Trophoblast cell (in vitro differentiated cells and primary cell): ENCODE results near the gene NEAT1.
A peak's percentile ranks its signal among the peaks of the same experiment; 100 is the strongest.

ENCODE experiments used
- DNase-seq, 2 donors: peaks; one replicate each; pipeline ENCODE4 v3.0.0-alpha.2; 2016
- H2AFZ ChIP-seq: 2 replicates; pipeline ENCODE4 v1.6.1; 2013; ENCODE audit warnings: low read length, moderate library complexity, mild to moderate bottlenecking; ENCODE audit not compliant: insufficient read depth, poor library complexity
- H2AK5ac ChIP-seq: 2 replicates; pipeline ENCODE4 v1.6.1; 2013; ENCODE audit warnings: mild to moderate bottlenecking, low read length
- H2BK120ac ChIP-seq: 2 replicates; pipeline ENCODE4 v1.6.1; 2013; ENCODE audit warnings: low read length, mild to moderate bottlenecking, moderate library complexity; ENCODE audit not compliant: insufficient read depth, poor library complexity
- H2BK12ac ChIP-seq: 2 replicates; pipeline ENCODE4 v1.6.1; 2013; ENCODE audit warnings: mild to moderate bottlenecking, low read length, moderate library complexity
- H2BK5ac ChIP-seq: 2 replicates; pipeline ENCODE4 v1.6.1; 2013; ENCODE audit warnings: low read length, low read depth, moderate library complexity, mild to moderate bottlenecking; ENCODE audit not compliant: poor library complexity
- H3K14ac ChIP-seq: 2 replicates; pipeline ENCODE4 v1.6.1; 2013; ENCODE audit warnings: mild to moderate bottlenecking, low read length
- H3K18ac ChIP-seq: 2 replicates; pipeline ENCODE4 v1.6.1; 2013; ENCODE audit warnings: mild to moderate bottlenecking, low read length
- H3K23ac ChIP-seq: 2 replicates; pipeline ENCODE4 v1.6.1; 2013; ENCODE audit warnings: low read length
- H3K27ac ChIP-seq: 2 replicates; pipeline ENCODE4 v1.5.1; 2013; ENCODE audit warnings: low read depth, mild to moderate bottlenecking, inconsistent platforms, low read length, moderate library complexity
- H3K27me3 ChIP-seq: 2 replicates; pipeline ENCODE4 v1.6.1; 2013; ENCODE audit warnings: inconsistent platforms, mild to moderate bottlenecking, low read length, moderate library complexity; ENCODE audit not compliant: insufficient read depth
- H3K36me3 ChIP-seq, 2 experiments: 1 replicate in 1 of 2; 2 replicates in 1 of 2; pipeline ENCODE4 v1.6.1; 2013; ENCODE audit warnings: low read length in 2 of 2, mild to moderate bottlenecking in 2 of 2, moderate library complexity in 1 of 2; ENCODE audit not compliant: insufficient read depth in 2 of 2, control insufficient read depth in 1 of 2
- H3K4ac ChIP-seq: 2 replicates; pipeline ENCODE4 v1.6.1; 2013; ENCODE audit warnings: low read depth, mild to moderate bottlenecking, low read length, moderate library complexity
- H3K4me1 ChIP-seq, 2 experiments: 1 replicate in 1 of 2; 2 replicates in 1 of 2; pipeline ENCODE4 v1.6.1; 2013; ENCODE audit warnings: low read length in 2 of 2, mild to moderate bottlenecking in 2 of 2, moderate library complexity in 1 of 2; ENCODE audit not compliant: insufficient read depth in 2 of 2, control insufficient read depth in 1 of 2
- H3K4me2 ChIP-seq: 2 replicates; pipeline ENCODE4 v1.6.1; 2013; ENCODE audit warnings: inconsistent platforms, mild to moderate bottlenecking, low read length, moderate library complexity
- H3K4me3 ChIP-seq: 2 replicates; pipeline ENCODE4 v1.5.1; 2013; ENCODE audit warnings: mild to moderate bottlenecking, low read depth, low read length, inconsistent platforms
- H3K79me1 ChIP-seq: one replicate; pipeline ENCODE4 v1.6.1; 2013; ENCODE audit warnings: low read length
- H3K79me2 ChIP-seq: 2 replicates; pipeline ENCODE4 v1.6.1; 2013; ENCODE audit warnings: low read length, mild to moderate bottlenecking; ENCODE audit not compliant: control insufficient read depth, insufficient read depth, poor library complexity
- H3K9ac ChIP-seq: 2 replicates; pipeline ENCODE4 v1.6.1; 2013; ENCODE audit warnings: mild to moderate bottlenecking, low read length
- H3K9me3 ChIP-seq: 2 replicates; pipeline ENCODE4 v1.6.1; 2013; ENCODE audit warnings: low read depth, mild to moderate bottlenecking, control low read depth, inconsistent platforms, low read length; ENCODE audit not compliant: insufficient read depth
- H4K12ac ChIP-seq: 2 replicates; pipeline ENCODE4 v1.6.1; 2013; ENCODE audit warnings: low read depth, mild to moderate bottlenecking, low read length, moderate library complexity
- H4K8ac ChIP-seq: 2 replicates; pipeline ENCODE4 v1.6.1; 2013; ENCODE audit warnings: low read depth, mild to moderate bottlenecking, low read length, moderate library complexity
- H4K91ac ChIP-seq: one replicate; pipeline ENCODE4 v1.6.1; 2013; ENCODE audit warnings: low read depth, mild to moderate bottlenecking, low read length, moderate library complexity
- WGBS: extraction: QIAGEN DNeasy Blood & Tissue Kit; methylation state at CpG from one replicate; pipeline ENCODE4 v1.1.7; 2013; ENCODE audit warnings: missing lambda C conversion rate; ENCODE audit not compliant: insufficient read length, insufficient coverage; ENCODE audit errors: extremely low coverage; 5-methylcytosine and 5-hydroxymethylcytosine counted together

NEAT1 gene

GRCh38 chr11:65419772-65420481, 2.7 kb upstream of the NEAT1 start:
- DNase-seq, result peak; percentile 89 to 91
- Histone ChIP-seq H3K9ac (no peak overlapping the region), H3K36me3 (no peaks in the 10 kb centered on the region), H2AFZ (no peak overlapping the region), H3K14ac (peak overlapping the region; percentile 78), H3K4me1 (peaks cover 48 to 67% of the 10 kb centered on the region in 2 experiments), H4K91ac (peak overlapping the region; percentile 100), H3K79me1 (peaks cover 57% of the 10 kb centered on the region), H3K4ac (peak overlapping the region; percentile 54), H3K18ac (peak overlapping the region; percentile 79), H2BK120ac (peak overlapping the region; percentile 89), H4K12ac (no peak overlapping the region), H3K4me3 (no peak overlapping the region), H2BK12ac (peak overlapping the region; percentile 90), H3K23ac (no peak overlapping the region), H3K79me2 (peaks cover 46% of the 10 kb centered on the region), H3K27me3 (no peaks in the 10 kb centered on the region), H3K27ac (peak overlapping the region; percentile 97), H2BK5ac (peak overlapping the region; percentile 93), H4K8ac (peak overlapping the region; percentile 68), H3K9me3 (no peaks in the 10 kb centered on the region), H2AK5ac (peak overlapping the region; percentile 64), H3K4me2 (peak overlapping the region; percentile 11)
- no CpG with 5 or more reads among the region's 6 CpGs for WGBS

- Histone ChIP-seq H2BK12ac (peak overlapping the region; percentile 90), H3K79me2 (peaks cover 47% of the 10 kb centered on the region), H4K91ac (peak overlapping the region; percentile 100), H3K4me3 (no peak overlapping the region), H2AK5ac (peak overlapping the region; percentile 64), H3K18ac (no peak overlapping the region), H3K27ac (peak overlapping the region; percentile 97), H3K9ac (no peak overlapping the region), H3K23ac (no peak overlapping the region), H3K27me3 (no peaks in the 10 kb centered on the region), H4K12ac (no peak overlapping the region), H3K9me3 (no peaks in the 10 kb centered on the region), H3K4me2 (peak overlapping the region; percentile 11), H2BK5ac (peak overlapping the region; percentile 100), H4K8ac (peak overlapping the region; percentile 68), H3K14ac (peak overlapping the region; percentile 78), H3K36me3 (no peaks in the 10 kb centered on the region), H3K4me1 (peaks cover 48 to 69% of the 10 kb centered on the region in 2 experiments), H2BK120ac (peak overlapping the region; percentile 89), H3K79me1 (peaks cover 57% of the 10 kb centered on the region), H3K4ac (peak overlapping the region; percentile 56), H2AFZ (no peak overlapping the region)
- WGBS, result no CpG with 5 or more reads among the region's 2 CpGs
- DNase-seq, result no peak
Measured at GRCh38 chr11:65420506-65420905, 2.1 kb upstream of the NEAT1 start.

DNA sequence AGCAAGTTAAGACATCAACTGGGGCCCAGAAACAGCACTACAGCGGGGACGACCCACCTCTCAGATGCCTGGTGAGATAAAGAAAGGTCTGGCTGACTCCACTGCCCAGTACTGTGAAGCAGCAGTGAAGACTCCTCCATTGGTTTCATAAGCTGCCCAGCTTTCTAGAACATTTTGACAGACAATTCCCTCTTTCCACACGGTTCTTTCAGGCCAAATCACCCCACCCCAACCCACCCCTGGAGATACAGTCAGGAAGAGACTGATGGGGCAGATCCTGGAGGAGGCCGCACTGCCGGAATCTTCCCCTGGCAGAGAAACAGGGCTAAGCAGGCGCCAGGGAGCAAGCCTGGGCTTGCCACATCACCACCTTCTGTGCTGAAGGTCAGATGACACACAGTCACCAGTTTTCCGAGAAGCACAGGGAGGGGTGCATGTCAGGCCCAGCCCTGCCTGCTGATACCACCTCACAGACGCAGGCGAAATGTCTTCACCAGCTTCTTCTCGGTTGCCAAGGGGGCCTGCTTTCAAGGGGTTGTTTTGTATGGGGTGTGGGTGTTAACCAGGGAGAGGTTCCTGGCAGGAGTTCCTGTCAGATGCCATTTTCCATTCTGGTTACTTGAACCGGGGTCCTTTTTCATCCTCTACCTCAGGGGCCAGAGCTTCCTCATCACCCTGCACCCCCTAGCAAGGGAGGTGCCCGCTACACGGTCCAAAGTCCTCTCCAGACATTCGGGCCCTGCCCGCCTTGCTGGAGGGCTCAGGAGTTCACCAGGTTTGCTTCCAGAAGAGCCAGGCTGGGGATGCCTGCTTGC, 1.4 kb upstream of the NEAT1 start:
- WGBS, result no CpG with 5 or more reads among the region's 15 CpGs
- peaks cover 48 to 66% of the 10 kb centered on the region in 2 experiments for H3K4me1 ChIP-seq
- H2AK5ac ChIP-seq, result peak overlapping the region; percentile 99
- peak overlapping the region; percentile 82 for H4K12ac ChIP-seq
- DNase-seq, result peak; percentile 98 to 99
- H3K9ac ChIP-seq, result no peak overlapping the region
- peak overlapping the region; percentile 93 for H2BK12ac ChIP-seq
- peak overlapping the region; percentile 99 for H2BK120ac ChIP-seq
- no peaks in the 10 kb centered on the region for H3K36me3 ChIP-seq
- H3K27me3 ChIP-seq, result no peaks in the 10 kb centered on the region
- peak overlapping the region; percentile 100 for H4K91ac ChIP-seq
- H3K14ac ChIP-seq, result peak overlapping the region; percentile 97
- H3K18ac ChIP-seq, result peak overlapping the region; percentile 89
- H2AFZ ChIP-seq, result no peak overlapping the region
- H3K4ac ChIP-seq, result peak overlapping the region; percentile 99
- peaks cover 57% of the 10 kb centered on the region for H3K79me1 ChIP-seq
- H4K8ac ChIP-seq, result peak overlapping the region; percentile 76
- peak overlapping the region; percentile 81 for H3K4me2 ChIP-seq
- peaks cover 47% of the 10 kb centered on the region for H3K79me2 ChIP-seq
- no peak overlapping the region for H3K23ac ChIP-seq
- H3K27ac ChIP-seq, result peak overlapping the region; percentile 97
- H2BK5ac ChIP-seq, result peak overlapping the region; percentile 100
- no peaks in the 10 kb centered on the region for H3K9me3 ChIP-seq
- no peak overlapping the region for H3K4me3 ChIP-seq

- H2BK120ac ChIP-seq, result peak overlapping the region; percentile 99
- H2BK12ac ChIP-seq, result peak overlapping the region; percentile 97
- H3K18ac ChIP-seq, result peak overlapping the region; percentile 98
- H3K4me1 ChIP-seq, result peaks cover 44 to 65% of the 10 kb centered on the region in 2 experiments
- peak overlapping the region; percentile 92 for H2AK5ac ChIP-seq
- no peaks in the 10 kb centered on the region for H3K27me3 ChIP-seq
- H3K4me3 ChIP-seq, result peak overlapping the region; percentile 64
- DNase-seq, result peak; percentile 94 to 98
- no peak overlapping the region for H3K23ac ChIP-seq
- H3K4ac ChIP-seq, result peak overlapping the region; percentile 99
- peak overlapping the region; percentile 100 for H2BK5ac ChIP-seq
- peaks cover 55% of the 10 kb centered on the region for H3K79me1 ChIP-seq
- peak overlapping the region; percentile 99 for H3K14ac ChIP-seq
- peak overlapping the region; percentile 97 for H3K27ac ChIP-seq
- peak overlapping the region; percentile 81 for H3K9ac ChIP-seq
- H4K12ac ChIP-seq, result peak overlapping the region; percentile 98
- H4K8ac ChIP-seq, result peak overlapping the region; percentile 98
- H3K4me2 ChIP-seq, result peak overlapping the region; percentile 81
- H4K91ac ChIP-seq, result peak overlapping the region; percentile 100
- peak overlapping the region; percentile 81 for H2AFZ ChIP-seq
- peaks cover 48% of the 10 kb centered on the region for H3K79me2 ChIP-seq
- H3K9me3 ChIP-seq, result no peaks in the 10 kb centered on the region
- H3K36me3 ChIP-seq, result peaks cover under 1 to 1% of the 10 kb centered on the region in 2 experiments
- no CpG with 5 or more reads among the region's 68 CpGs for WGBS
Measured at GRCh38 chr11:65421794-65422632, 585 bp upstream of the NEAT1 start.
